GM19240 (cell line): ENCODE results near the gene IMPA2.
"Not testable (repeated sequence)": the region's sequence is repeated elsewhere in the genome, so short reads cannot be mapped to it uniquely, and the experiment has no call there.

Experiments used
- DNase-seq: peaks from one replicate; pipeline ENCODE4 v3.0.0; 2011; ENCODE audit warnings: low spot score; ENCODE audit not compliant: insufficient read length

IMPA2 gene

GRCh38 chr18:12068950-12069320 lies 87.6 kb downstream of the IMPA2 start:
- no peak for DNase-seq

- DNase-seq = not testable (repeated sequence)
These were observed 89.8 kb downstream of the IMPA2 start for GRCh38 chr18:12071066-12071465.

GRCh38 chr18:12072996-12073395 lies 91.7 kb downstream of the IMPA2 start:
- no peak for DNase-seq

- no peak for DNase-seq
These were observed 93.4 kb downstream of the IMPA2 start for GRCh38 chr18:12074736-12075135.

GRCh38 chr18:12076424-12077140 lies 95.3 kb downstream of the IMPA2 start:
- DNase-seq = no peak

- DNase-seq = not testable (repeated sequence)
These were observed 96.7 kb downstream of the IMPA2 start for GRCh38 chr18:12077994-12078393.

- no peak for DNase-seq
These were observed 98.4 kb downstream of the IMPA2 start for GRCh38 chr18:12079491-12080237.
